Measurements from ENCODE around the gene ITGA5. TPM values are rescaled to one million over a fixed set of nuclear protein-coding genes. Genes with fewer than 3 reads are reported as not detected.

Gene ITGA5
- total and polyA plus RNA-seq, 2 experiments from 2014 or later, result 7.3 to 23.7 TPM

- no peak for ATAC-seq
- H2AFZ ChIP-seq, result no peak overlapping the region
- 0 out of 2 replicates have a peak, but pooled peaks cover 9% of the 10 kb centered on the region for H3K9me2 ChIP-seq (ENCODE audit: insufficient read depth)
- H3K4me1 ChIP-seq (ENCODE audit: insufficient read depth), result peaks cover 18% of the 10 kb centered on the region
- Mint-ChIP-seq H3K4me3 (no peak overlapping the region), H3K9me3 (no peaks in the 10 kb centered on the region), H3K27ac (no peak overlapping the region), H3K4me1 (peaks cover 23% of the 10 kb centered on the region), H3K27me3 (ENCODE audit: insufficient read depth, low read depth, poor library complexity) (peaks cover 13% of the 10 kb centered on the region), H3K36me3 (ENCODE audit: low read depth) (peaks cover 55% of the 10 kb centered on the region)
- H3K4me3 ChIP-seq, result no peak overlapping the region
- no peak for TF ChIP-seq STAT1 (IDR thresholded peaks at IDR 0.05; ENCODE audit: unreplicated experiment)
- TF ChIP-seq, protein P1, sequence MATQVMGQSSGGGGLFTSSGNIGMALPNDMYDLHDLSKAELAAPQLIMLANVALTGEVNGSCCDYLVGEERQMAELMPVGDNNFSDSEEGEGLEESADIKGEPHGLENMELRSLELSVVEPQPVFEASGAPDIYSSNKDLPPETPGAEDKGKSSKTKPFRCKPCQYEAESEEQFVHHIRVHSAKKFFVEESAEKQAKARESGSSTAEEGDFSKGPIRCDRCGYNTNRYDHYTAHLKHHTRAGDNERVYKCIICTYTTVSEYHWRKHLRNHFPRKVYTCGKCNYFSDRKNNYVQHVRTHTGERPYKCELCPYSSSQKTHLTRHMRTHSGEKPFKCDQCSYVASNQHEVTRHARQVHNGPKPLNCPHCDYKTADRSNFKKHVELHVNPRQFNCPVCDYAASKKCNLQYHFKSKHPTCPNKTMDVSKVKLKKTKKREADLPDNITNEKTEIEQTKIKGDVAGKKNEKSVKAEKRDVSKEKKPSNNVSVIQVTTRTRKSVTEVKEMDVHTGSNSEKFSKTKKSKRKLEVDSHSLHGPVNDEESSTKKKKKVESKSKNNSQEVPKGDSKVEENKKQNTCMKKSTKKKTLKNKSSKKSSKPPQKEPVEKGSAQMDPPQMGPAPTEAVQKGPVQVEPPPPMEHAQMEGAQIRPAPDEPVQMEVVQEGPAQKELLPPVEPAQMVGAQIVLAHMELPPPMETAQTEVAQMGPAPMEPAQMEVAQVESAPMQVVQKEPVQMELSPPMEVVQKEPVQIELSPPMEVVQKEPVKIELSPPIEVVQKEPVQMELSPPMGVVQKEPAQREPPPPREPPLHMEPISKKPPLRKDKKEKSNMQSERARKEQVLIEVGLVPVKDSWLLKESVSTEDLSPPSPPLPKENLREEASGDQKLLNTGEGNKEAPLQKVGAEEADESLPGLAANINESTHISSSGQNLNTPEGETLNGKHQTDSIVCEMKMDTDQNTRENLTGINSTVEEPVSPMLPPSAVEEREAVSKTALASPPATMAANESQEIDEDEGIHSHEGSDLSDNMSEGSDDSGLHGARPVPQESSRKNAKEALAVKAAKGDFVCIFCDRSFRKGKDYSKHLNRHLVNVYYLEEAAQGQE (IDR thresholded peaks at IDR 0.05; ENCODE audit: unreplicated experiment), result no peak
- no peak for TF ChIP-seq EZH2phosphoT487 (IDR thresholded peaks at IDR 0.05; ENCODE audit: unreplicated experiment)
- TF ChIP-seq ETS1 (IDR thresholded peaks at IDR 0.05), result no peak
- no peak for TF ChIP-seq CREB1 (CRISPR knock-in tag; IDR thresholded peaks at IDR 0.05; ENCODE audit: low read depth)
- TF ChIP-seq EZH2 (IDR thresholded peaks at IDR 0.05; ENCODE audit: low read depth, unreplicated experiment), result no peak
- TF ChIP-seq, protein P2, sequence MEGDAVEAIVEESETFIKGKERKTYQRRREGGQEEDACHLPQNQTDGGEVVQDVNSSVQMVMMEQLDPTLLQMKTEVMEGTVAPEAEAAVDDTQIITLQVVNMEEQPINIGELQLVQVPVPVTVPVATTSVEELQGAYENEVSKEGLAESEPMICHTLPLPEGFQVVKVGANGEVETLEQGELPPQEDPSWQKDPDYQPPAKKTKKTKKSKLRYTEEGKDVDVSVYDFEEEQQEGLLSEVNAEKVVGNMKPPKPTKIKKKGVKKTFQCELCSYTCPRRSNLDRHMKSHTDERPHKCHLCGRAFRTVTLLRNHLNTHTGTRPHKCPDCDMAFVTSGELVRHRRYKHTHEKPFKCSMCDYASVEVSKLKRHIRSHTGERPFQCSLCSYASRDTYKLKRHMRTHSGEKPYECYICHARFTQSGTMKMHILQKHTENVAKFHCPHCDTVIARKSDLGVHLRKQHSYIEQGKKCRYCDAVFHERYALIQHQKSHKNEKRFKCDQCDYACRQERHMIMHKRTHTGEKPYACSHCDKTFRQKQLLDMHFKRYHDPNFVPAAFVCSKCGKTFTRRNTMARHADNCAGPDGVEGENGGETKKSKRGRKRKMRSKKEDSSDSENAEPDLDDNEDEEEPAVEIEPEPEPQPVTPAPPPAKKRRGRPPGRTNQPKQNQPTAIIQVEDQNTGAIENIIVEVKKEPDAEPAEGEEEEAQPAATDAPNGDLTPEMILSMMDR (conservative IDR thresholded peaks at IDR 0.05; ENCODE audit: low read depth in 2 of 2), result no peak
- no peak for TF ChIP-seq ZNF331 (CRISPR knock-in tag; IDR thresholded peaks at IDR 0.05; ENCODE audit: low read depth)
- TF ChIP-seq NANOG (IDR thresholded peaks at IDR 0.05; ENCODE audit: borderline replicate concordance), result no peak
- TF ChIP-seq POLR2AphosphoS5 (IDR thresholded peaks at IDR 0.05; ENCODE audit: low read depth), result no peak
- TF ChIP-seq JUNB (IDR thresholded peaks at IDR 0.05; ENCODE audit: unreplicated experiment), result no peak
- no peak for TF ChIP-seq ZNF462 (CRISPR knock-in tag; IDR thresholded peaks at IDR 0.05)
- TF ChIP-seq ZNF114 (CRISPR knock-in tag; IDR thresholded peaks at IDR 0.05), result no peak
- peaks cover 10% of the 10 kb centered on the region for H3K27me3 ChIP-seq (ENCODE audit: insufficient read depth)
- no peak for DNase-seq (ENCODE audit: low spot score)
- no peaks in the 10 kb centered on the region for H3F3A ChIP-seq (replicated peaks; ENCODE audit: low read depth)
- H3K4me2 ChIP-seq, result no peak overlapping the region
- H4K20me1 ChIP-seq (replicated peaks; ENCODE audit: insufficient read depth), result no peaks in the 10 kb centered on the region; the same call in 1 of the 2 replicates
- 0 out of 2 replicates have a peak, but pooled peaks cover 5% of the 10 kb centered on the region for H3K36me3 ChIP-seq (ENCODE audit: insufficient read depth)
- H3K79me2 ChIP-seq (replicated peaks; ENCODE audit: insufficient read depth), result no peaks in the 10 kb centered on the region
- no peak overlapping the region for H3K27ac ChIP-seq (ENCODE audit: low read depth)
These were observed 21.9 kb downstream of the ITGA5 start for GRCh38 chr12:54397157-54397556.
